Spleen (tissue), 7 donors: ENCODE measurements around the gene TRPC1.

ENCODE experiments used
- POLR2AphosphoS5 ChIP-seq, 3 donors: sonication (generic); formaldehyde crosslinking; IDR thresholded peaks; one replicate each; pipeline ENCODE4 v1.5.1; 2017; ENCODE audit warnings: antibody characterized with exemption in 3 of 3
- TF ChIP-seq, protein P1 (sequence below), 11 experiments: fragments of 200-600 bp in 7 of 11; fragments of 450-650 bp in 4 of 11; sonication (generic) in 4 of 11; IDR thresholded peaks in 8 of 11; conservative IDR thresholded peaks in 3 of 11; 1 replicate in 7 of 11; 2 replicates in 4 of 11; pipeline versions ENCODE4 v1.4.0 to v1.8.0; 2016 to 2021; ENCODE audit warnings: antibody characterized with exemption in 11 of 11, inconsistent platforms in 4 of 11, mild to moderate bottlenecking in 1 of 11
- donor health status: DM: no; HTN: no; CAD: no; lungs with moderate emphysema.
- donor health status: DM: no; HTN: no; CAD: no.
- donor health status: DM: no; HTN: no; CAD: no.

- TF ChIP-seq, protein P1, sequence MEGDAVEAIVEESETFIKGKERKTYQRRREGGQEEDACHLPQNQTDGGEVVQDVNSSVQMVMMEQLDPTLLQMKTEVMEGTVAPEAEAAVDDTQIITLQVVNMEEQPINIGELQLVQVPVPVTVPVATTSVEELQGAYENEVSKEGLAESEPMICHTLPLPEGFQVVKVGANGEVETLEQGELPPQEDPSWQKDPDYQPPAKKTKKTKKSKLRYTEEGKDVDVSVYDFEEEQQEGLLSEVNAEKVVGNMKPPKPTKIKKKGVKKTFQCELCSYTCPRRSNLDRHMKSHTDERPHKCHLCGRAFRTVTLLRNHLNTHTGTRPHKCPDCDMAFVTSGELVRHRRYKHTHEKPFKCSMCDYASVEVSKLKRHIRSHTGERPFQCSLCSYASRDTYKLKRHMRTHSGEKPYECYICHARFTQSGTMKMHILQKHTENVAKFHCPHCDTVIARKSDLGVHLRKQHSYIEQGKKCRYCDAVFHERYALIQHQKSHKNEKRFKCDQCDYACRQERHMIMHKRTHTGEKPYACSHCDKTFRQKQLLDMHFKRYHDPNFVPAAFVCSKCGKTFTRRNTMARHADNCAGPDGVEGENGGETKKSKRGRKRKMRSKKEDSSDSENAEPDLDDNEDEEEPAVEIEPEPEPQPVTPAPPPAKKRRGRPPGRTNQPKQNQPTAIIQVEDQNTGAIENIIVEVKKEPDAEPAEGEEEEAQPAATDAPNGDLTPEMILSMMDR (IDR thresholded peaks at IDR 0.05 in 8 of 11, conservative IDR thresholded peaks at IDR 0.05 in 3 of 11), result no peak
- no peak for TF ChIP-seq POLR2AphosphoS5 (IDR thresholded peaks at IDR 0.05)
These were observed 95.3 kb downstream of the TRPC1 start for GRCh38 chr3:142819179-142819578.
